ENCODE data around the gene MFGE8. TPM values are rescaled to one million over a fixed set of nuclear protein-coding genes. Genes with fewer than 3 reads are reported as not detected.

MFGE8 gene
- total RNA-seq, 6 experiments from 2014 or later = 9.7 to 20.4 (median 17.6) TPM

DNA sequence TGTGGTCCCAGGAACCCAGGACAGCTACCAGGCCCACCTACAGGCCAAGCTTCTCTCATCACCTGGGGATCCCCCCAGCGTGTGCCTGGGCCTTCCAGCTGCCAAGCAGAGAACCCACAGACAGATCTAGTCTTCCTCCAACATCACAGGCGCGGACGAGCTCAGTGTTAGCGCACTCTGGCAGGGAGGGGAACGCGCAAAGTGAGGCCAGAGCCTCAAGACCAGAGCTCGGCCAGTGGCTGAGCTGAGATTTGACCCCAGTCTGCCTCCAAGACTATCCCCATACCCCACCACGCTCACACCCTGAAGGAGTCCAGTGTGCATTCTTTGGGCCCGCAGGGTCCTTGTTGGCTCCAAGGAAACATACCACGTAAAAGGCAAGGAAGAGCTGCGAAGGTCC, 5.1 kb downstream of the MFGE8 start:
- Histone ChIP-seq H3K4me1 (no peaks in the 10 kb centered on the region), H3K4me3 (no peak overlapping the region), H3K9me3 (no peaks in the 10 kb centered on the region), H3K27ac (no peak overlapping the region), H3K36me3 (no peaks in the 10 kb centered on the region), H3K27me3 (no peaks in the 10 kb centered on the region)
- ATAC-seq = no peak
- TF ChIP-seq, protein P1, sequence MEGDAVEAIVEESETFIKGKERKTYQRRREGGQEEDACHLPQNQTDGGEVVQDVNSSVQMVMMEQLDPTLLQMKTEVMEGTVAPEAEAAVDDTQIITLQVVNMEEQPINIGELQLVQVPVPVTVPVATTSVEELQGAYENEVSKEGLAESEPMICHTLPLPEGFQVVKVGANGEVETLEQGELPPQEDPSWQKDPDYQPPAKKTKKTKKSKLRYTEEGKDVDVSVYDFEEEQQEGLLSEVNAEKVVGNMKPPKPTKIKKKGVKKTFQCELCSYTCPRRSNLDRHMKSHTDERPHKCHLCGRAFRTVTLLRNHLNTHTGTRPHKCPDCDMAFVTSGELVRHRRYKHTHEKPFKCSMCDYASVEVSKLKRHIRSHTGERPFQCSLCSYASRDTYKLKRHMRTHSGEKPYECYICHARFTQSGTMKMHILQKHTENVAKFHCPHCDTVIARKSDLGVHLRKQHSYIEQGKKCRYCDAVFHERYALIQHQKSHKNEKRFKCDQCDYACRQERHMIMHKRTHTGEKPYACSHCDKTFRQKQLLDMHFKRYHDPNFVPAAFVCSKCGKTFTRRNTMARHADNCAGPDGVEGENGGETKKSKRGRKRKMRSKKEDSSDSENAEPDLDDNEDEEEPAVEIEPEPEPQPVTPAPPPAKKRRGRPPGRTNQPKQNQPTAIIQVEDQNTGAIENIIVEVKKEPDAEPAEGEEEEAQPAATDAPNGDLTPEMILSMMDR (IDR thresholded peaks at IDR 0.05) = no peak
- TF ChIP-seq POLR2A (IDR thresholded peaks at IDR 0.05) = no peak
- intact Hi-C loops (cut with DNase I) = loop anchor here in 1 of 2 donors (5.0 kb wide), 1 partner anchor 109 kb away; no protein-coding TSS in a partner anchor
- WGBS (ENCODE audit: insufficient coverage, low coverage, low lambda C conversion rate, missing lambda C conversion rate) = 80% methylated on average over 3 of the region's 12 CpGs
- no peak for DNase-seq

DNA sequence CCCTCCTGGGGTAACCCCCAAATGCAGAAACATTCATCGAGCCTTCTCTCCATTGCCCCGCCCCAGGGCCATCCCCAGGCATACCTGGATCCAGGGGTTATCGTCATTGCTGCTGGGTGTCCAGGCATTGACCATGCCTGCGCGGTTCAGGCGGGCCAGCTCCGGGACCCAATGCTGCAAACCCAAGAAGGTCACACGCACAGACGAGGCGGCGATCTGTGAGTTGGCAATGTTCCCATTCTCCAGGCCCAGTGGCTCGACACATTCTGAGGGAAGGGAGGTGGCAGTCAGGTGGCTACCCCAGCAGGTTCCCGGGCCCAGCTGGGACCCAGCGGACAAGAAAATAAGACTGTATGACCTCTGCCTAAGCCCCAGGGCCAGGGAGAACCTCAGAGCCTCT, 6.1 kb downstream of the MFGE8 start:
- intact Hi-C loops (cut with DNase I) = loop anchor here in 1 of 2 donors (5.0 kb wide), 1 partner anchor 110 kb away; no protein-coding TSS in a partner anchor
- TF ChIP-seq, protein P1 (IDR thresholded peaks at IDR 0.05) = no peak
- TF ChIP-seq POLR2A (IDR thresholded peaks at IDR 0.05) = no peak
- no peaks in the 10 kb centered on the region for H3K27me3 ChIP-seq
- WGBS (ENCODE audit: insufficient coverage, low coverage, low lambda C conversion rate, missing lambda C conversion rate) = no CpG with 5 or more reads among the region's 14 CpGs
- no peak overlapping the region for H3K27ac ChIP-seq
- no peak overlapping the region for H3K4me3 ChIP-seq
- H3K4me1 ChIP-seq = no peaks in the 10 kb centered on the region
- H3K9me3 ChIP-seq = no peaks in the 10 kb centered on the region
- no peak for DNase-seq
- ATAC-seq = no peak
- no peaks in the 10 kb centered on the region for H3K36me3 ChIP-seq

DNA sequence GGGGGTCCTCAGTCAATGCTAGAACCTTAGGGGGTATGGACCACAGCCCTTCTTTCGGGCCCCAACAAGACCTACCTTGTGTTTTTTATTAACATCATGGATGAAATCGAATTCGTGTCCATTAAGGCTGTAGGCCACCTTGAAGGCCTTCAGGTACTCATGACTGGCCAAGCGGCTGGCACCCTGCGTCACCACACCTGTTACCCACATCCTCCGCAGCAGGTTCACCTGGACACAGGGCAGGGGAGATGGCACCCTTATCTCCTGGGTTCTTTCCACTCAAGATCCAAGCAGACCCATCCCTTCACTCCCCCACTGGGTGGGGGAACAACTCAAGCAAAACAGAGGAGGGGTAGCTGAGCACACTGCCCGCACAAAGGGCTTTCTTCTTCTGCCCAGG, 6.6 kb downstream of the MFGE8 start:
- no peak for DNase-seq
- no peaks in the 10 kb centered on the region for H3K4me1 ChIP-seq
- no peak overlapping the region for H3K27ac ChIP-seq
- H3K27me3 ChIP-seq = no peaks in the 10 kb centered on the region
- WGBS (ENCODE audit: insufficient coverage, low coverage, low lambda C conversion rate, missing lambda C conversion rate) = 95% methylated on average over 6 of the region's 7 CpGs
- intact Hi-C loops (cut with DNase I) = loop anchor here in 1 of 2 donors (5.0 kb wide), 1 partner anchor 111 kb away; no protein-coding TSS in a partner anchor
- H3K4me3 ChIP-seq = no peak overlapping the region
- no peak for ATAC-seq
- TF ChIP-seq, protein P1 (IDR thresholded peaks at IDR 0.05) = no peak
- TF ChIP-seq POLR2A (IDR thresholded peaks at IDR 0.05) = no peak
- H3K36me3 ChIP-seq = peaks cover 0 to under 1% (median 0%) of the 10 kb centered on the region in 4 donors
- H3K9me3 ChIP-seq = no peaks in the 10 kb centered on the region

DNA sequence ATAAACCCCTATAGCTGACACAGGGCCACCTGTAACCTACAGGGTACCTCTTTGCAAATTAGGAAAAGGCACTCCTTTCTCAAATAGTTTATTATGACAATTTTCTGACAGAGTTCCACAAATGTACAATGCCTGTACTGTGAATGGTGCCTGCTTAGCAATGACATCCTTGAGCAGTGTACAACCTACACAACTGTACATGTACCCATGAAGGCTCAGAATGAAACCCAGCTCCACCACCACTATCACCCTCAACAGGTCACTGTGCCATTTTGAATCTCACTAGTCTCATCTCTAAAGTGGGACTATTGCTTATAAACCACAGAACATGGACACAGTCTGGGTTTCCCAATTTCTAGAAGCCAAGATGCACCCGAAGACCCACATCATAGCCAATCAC, 7.0 kb downstream of the MFGE8 start:
- 83% methylated on average over 1 of the region's 1 CpG for WGBS (ENCODE audit: insufficient coverage, low coverage, low lambda C conversion rate, missing lambda C conversion rate)
- Histone ChIP-seq H3K4me1 (no peaks in the 10 kb centered on the region), H3K36me3 (peaks cover 0 to 2% (median 0%) of the 10 kb centered on the region in 4 donors), H3K27ac (no peak overlapping the region), H3K27me3 (no peaks in the 10 kb centered on the region), H3K4me3 (no peak overlapping the region), H3K9me3 (no peaks in the 10 kb centered on the region)
- intact Hi-C loops (cut with DNase I) = loop anchor here in 1 of 2 donors (5.0 kb wide), 1 partner anchor 111 kb away; no protein-coding TSS in a partner anchor
- TF ChIP-seq POLR2A (IDR thresholded peaks at IDR 0.05) = no peak
- TF ChIP-seq, protein P1 (IDR thresholded peaks at IDR 0.05) = no peak
- no peak for ATAC-seq
- no peak for DNase-seq

All from right lobe of liver (tissue), 6 donors.